AG08396 (cell line): ENCODE data around the gene CSAD.
A peak's percentile ranks its signal among the peaks of the same experiment; 100 is the strongest.

Experiments used
- DNase-seq: peaks from one replicate; pipeline ENCODE4 v3.0.0; 2012; ENCODE audit warnings: low spot score, mixed read lengths

Gene CSAD

DNA sequence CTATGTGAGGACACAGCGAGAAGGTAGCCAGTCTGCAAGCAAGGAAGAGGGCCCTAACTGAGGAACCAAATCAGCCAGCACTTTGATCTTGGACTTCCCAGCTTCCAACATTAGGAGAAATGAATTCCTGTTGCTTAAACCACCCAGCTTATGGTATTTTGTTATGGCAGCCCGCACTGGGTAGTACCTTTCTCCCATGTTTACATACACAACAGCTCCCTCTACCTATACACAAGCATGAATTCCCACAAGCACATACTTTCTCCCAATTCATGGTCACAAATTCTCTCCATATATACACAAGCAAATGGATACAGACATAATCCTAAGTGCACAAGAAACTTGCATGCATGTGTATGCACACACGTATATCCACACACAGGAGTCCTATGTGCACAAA, 19.0 kb upstream of the CSAD start:
- DNase-seq = no peak

DNA sequence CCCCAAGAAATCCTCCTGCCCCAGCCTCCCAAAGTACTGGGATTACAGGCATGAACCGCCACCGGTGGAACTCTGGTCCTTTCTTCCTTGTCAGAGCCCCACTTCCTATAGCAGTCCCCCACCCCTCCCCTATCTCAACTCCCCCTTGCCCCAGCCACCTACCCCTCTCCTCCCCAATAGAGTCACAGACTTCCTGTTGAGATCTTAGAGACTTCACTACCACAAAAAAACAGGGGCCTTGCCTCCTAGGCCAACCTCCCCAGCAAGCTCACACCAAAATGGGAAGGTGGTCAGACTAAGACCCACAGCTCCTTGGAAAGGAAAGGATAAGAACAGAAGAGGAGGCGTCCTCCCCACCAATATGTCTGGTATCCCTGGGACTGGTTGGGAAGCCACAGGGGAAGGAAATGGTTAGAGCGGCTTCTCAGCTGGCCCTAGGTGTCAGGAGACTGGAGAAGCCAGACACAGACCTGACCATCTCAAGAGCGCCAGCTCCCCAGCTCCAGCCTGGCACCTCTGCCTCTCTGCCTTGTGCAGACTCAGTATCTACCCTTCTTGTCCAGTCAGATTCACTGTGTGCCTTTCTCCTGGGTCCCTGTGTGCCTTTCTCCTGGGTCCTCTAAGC, 17.9 kb upstream of the CSAD start:
- DNase-seq = no peak

DNA sequence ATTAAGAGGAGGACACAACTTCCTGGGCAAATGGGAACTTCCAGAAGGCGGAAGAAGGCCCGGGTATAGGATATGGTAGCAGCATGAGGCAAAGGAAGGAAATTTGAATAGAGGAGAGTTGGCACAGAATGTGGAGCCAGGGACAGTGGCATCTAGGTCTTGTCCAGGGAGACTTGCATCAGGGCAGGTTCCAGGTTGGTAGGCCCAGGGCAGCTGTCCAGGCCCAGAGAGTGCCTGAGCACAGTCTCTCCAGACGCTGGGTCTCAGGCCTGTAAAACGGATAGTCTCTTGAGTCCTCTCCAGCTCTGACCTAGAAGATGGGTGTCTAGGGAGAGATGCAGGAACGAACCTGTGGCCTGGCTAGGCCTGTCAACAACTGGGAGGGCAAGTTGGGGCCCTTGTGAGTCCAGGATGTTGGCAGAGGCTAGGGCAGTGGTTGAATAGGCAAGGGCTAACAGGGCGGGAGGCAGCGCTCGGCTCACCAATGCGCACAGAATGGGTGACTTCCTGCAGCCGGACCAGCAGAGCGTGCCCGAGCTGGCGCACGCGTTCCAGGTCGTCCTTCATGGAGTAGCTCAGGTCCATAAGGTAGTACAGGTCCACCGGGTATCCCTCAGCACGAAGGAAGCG, 16.4 kb upstream of the CSAD start:
- no peak for DNase-seq

DNA sequence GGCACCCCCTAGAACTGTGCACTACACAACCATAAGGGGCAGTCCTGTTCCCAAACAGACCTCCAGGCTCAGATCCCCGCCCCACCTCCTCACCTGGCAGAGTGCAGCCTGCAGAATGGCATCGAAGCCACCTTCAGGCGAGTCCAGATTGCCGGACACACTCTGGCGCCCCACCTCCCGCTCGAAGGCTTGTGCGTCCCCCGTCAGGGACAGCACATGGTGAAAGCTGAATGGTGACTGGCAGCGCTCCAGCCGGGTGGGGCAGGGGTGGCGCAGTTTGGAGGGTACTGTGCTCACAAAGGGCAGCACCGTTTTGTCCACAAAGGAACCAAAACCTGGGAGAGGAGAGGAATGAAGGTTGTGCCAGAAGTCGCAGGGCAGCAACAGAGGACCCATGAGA, 15.8 kb upstream of the CSAD start:
- DNase-seq = no peak

DNA sequence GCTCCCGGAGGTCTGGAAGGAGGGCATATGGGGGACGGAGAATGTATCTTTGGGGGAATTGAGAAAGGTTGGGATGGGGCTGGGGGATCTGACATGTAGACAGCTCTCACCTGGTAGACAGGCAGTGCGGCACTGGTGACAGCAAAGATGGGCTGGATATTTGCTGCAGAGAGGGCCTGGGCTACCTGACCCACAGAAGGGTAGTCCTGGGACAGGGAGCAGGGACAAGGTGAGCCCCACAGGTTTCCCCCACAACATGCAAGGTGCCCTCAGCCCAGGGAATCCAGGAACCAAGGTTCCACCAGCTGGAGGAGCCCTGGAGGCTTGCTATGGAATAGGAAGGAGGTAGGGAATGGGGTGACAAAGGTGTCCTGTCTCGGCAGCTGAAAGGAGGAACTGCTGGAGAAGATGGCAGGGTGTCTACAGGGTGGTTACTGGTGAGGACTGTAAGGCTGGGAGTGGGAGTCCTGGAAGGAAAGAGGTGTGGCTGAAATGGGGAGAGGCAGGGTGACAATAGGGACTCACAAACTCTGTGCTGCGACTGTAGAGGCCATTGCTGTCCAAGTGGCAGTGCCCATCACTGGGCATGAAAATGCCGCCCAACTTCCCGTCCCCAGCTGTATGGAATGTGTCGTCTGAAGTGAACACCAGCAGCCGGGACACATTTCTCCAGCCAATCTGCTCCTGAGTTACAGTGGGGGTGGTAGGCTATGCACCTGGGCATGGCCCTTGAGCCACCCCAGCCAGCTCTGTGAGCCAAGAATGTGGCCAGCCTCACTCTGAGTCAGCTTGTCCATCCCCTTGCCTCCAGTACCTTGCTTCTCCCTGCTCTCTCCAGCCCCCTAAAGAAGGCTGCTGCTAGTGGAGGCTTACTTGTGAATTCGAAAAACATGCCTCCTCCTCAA, 15.0 kb upstream of the CSAD start:
- DNase-seq = no peak

DNA sequence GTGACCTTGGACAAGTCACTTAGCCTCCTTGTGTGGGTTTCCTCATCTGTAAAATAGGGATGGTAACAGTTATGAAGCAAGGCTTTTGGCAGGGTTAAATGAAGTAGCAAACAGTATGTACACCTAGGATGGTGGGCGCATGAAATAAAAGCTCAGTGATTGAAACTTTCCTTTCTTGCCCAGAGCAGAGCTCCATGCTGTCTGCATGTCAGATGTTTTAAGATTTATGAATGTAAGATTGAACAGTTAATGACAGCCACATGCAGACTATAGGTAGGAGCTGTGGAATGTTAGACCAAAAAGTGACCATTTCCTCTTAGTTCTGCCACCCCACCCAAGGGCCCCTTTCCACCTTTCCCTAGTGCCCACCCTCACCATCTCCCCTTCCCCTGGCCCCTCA, 14.2 kb upstream of the CSAD start:
- DNase-seq = no peak

DNA sequence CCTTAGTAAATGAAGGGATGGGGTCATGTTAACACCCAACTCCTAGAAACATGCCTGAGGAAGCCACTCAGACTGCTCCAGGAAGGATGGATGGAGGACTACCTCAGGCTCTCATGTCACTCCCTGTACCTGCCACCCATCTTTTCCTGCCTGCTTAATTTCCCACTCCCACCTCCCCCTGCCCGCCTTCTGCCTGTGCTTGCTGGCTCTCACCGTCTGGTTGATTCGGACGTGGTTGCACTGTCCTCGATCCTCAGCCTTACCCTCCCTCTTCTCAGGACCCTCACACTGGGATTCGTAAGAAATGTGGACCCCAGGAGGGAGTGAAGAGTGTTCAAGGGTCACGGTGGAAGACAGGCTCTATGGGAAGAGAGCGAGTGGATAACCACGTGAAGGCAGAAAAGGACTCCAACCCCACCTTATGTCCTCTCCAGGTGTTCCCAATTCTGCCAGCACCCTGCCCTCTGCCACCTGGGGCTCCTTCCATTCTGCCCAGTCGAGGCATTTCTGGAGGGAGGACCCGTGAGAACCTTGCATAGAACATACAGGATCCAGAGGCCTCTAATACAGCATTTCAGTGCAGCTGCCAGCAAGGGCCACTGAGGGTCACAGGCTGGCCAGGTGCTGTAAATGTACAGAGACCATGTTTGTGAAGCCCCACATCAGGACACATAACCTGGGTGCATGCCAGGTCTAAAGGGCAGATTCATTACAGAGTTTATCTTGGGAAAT, 13.4 kb upstream of the CSAD start:
- DNase-seq = no peak

DNA sequence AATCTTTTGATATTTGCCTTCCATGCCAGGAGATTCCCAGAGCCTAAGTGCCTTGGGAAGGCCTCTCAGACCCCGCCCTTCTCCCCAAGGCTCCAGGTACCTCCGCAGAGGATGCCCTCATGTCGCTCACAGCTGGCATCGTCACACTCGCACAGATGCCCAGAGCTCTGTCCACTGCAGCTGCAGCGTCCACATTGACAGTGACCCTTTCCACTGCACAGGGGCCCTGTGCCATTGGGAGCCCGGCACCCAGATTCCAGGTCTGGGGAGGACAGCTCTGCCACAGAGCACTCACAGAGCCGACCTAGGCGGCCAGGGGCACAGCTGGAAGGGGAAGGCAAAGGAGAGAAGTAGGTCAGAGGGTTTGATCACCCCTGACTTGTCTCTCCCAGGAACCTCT, 12.3 kb upstream of the CSAD start:
- DNase-seq = no peak

DNA sequence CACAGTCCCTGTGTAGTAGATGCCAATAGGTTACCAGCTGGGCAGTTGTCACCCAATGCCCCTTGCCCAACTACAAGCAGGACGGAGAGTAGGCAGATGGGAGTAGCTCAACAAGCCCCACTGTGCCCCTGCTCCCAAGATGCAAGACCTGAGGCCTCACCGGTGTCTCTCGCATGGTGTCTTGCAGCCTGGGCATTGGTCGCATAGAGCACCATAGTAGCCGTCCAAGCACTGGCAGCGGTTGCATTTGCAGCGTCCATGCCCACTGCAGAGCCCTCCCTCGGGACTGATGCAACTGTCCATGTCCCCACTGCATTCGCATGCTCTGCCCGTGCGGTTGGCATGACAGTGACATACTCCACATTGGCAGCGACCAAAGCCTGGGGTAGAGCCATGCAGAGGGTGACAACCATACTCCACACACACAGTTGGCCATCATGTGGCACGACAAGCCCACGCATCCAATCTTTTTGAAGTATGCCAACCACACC, 11.9 kb upstream of the CSAD start:
- DNase-seq = no peak

DNA sequence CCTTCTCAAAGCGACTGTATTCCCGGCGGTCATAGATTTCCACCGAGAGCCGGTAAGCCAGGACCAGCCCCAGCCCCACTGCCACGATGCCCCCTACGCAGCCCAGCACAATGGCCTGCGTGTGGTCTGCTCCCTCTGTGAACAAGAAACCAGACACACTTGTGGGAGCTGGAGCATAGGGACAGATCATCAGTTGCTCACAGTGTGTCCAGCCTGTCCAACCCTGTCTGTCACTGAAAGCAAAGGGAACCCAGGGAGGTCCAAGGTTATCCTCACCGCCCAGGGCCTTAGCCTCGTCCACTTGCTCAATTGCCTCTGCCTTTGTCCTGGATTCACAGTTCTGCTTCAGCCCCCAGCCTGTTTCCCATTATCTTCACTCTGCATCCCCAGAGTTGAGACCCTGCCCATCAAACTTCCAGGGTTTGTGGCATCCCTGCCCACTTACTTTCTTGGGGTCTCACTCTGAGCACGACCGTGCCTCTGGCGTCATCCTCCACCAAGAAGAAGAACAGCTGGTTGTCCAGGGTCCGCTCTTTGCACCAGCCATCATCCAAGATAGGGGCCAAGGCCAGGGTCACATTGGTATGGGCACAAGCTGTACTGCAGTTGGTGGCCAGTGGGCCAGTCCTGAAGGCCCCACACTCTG, 11.3 kb upstream of the CSAD start:
- no peak for DNase-seq

DNA sequence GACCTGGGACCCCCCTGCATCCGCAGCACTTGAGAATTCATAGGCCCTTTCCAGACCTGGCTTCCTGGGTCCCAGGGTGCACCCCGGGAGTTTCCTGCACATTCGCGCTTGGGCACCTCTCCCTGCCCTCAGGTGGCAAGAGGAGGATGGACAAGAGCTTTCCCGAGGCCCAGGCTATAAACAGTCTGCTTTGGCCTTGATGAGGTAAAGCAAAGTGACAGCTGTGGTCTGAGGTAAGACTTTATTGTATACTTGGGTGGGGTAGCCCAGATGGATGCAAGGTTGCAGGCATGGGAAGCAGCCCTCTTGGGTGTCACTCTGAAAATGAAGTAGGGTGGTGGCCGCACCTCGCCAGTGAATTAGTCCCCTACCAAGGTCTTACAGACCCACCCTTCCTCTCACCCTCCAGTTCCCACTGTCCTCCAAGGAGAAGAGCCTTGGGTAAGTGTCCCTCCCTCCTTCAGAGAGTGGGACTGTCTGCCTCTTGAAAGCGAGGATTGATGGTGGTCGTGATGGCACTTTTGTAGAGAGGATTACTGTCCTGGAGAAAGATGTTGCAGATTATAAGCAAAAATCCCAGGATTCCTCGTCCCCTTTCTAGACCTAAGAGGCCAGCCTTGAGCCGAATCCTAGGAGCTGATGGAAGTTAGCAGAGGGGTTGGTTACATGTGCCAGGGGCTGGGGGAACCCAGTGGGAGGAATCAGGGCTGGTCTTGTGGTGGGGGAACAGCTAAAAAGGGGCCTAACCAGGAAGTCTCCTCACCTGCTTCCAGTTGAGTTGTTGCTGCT, 10.6 kb upstream of the CSAD start:
- no peak for DNase-seq

DNA sequence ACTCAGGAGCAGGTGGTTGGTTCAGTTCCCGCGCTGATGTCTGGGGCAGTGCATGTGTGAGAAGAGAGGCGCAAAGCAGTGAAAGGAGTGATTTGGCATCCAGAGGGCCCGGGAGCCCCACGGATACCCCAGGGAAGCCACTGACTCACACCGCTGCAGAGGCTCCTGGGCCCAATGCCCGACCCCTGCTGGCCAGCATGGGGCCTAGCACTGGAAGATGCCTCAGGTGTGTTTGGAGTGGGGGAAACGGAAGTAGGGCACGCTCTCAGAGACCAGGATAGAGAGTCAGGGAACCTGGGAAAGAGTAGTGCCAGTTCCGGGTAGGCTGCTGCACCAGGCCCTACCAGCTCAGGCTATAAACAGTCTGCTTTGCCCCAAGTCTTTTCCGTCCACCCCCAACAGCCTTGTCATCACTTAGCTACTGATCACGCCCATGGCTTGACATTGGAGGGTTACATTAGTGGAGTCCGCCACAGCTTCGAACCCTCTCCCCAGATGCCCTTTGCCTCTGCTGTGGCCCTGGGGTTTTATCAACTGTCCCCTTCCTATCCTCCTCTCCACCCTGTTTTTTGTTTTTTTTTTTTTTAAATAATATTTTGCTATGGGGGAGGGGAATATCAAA, 9.5 kb upstream of the CSAD start:
- peak; percentile 78 for DNase-seq

DNA sequence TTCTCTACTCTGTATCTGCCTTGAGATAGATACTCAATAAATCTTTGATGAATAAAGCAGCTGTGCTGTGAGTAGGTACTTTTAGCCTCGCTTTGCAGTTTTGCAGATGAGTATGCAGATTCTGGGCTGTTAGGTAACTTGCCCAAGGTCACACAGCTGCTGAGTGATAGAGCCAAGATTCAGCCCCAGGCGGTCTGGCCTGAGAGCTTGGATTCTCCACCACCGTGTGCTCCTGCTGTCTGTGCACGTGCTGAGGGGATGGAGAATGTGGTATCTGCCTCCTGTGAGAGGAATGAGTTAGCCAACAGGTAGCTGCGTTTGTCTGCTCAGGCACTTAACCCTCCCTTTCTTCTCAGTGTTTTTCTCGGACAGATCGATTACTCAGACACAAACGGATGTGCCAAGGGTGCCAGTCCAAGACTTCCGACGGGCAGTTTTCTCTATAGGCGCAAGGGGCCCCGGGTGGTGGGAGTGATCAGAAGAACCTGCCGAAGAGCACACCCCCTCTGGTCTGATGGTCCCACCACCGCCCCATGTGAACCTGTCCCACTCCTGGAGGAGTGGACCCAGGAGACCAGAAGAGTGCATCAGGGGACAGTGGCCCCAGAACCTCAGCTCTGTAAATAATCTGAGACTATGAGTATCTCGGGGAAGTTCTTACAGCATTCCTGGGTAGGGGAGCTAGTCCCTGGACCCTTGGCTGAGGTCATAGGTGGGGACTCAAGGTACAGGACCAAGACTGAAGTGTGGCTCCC, 6.6 kb upstream of the CSAD start:
- DNase-seq = peak; percentile 1

DNA sequence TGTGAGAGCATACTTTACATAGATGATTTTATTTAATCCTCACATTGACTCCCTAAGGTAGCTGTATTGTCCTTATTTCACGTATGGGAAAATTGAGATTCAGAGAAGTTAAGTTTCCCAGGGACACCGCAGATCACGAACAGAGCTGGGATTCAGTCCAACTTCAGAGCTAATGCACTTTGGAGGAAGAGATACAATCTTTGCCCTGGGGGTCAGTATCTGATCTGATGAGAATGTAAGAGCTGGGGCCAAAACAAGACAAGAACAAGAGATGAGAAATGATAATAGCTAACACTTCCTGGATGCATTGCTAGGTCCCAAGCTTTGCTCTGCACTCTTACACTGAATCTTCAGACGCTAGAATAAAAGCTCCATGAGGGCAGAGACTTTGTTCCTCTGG, 6.0 kb upstream of the CSAD start:
- DNase-seq = no peak

DNA sequence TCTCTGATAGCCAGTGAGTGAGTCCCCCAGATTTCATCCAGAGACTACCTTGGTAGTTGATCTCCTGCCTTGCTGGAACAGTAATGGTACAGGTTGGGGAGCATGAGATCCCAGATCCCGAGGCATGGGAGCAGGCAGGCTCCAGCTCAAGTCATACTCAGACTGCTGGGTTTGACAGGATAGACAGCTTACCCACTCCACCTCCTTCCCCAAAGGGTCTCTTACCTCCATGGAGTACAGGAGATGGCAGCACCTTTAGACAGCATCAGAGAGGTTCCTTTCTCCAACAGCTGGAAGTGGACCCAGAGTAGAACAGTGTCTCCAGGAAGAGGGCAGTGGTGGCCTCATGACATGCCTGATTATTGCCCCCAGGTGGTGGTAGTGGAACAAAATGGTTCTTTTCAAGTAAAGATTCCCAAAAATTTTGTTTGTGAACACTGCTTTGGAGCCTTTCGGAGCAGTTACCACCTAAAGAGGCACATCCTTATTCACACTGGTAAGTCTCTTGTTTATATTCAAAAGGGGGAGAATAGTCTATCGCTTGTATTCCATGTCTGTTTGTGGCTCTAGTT, 4.9 kb upstream of the CSAD start:
- peak; percentile 0 for DNase-seq

DNA sequence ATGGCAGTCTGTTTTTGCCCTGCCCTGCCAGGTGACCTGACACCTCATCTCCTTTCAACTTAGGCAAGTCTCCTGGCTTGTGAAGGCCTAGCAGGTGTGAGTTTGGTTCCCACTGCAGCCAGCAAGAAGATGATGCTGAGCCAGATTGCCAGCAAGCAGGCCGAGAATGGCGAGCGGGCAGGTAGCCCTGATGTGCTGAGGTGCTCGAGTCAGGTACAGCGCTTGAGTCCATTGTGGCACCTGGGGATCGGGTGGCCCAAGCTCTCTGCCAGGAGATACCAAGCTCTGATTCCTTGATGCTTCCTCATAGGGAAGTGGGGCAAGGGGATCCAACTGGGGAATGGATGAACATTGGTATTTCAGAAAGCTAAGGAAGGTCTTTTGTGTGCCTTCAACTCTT, 4.1 kb upstream of the CSAD start:
- peak; percentile 1 for DNase-seq

DNA sequence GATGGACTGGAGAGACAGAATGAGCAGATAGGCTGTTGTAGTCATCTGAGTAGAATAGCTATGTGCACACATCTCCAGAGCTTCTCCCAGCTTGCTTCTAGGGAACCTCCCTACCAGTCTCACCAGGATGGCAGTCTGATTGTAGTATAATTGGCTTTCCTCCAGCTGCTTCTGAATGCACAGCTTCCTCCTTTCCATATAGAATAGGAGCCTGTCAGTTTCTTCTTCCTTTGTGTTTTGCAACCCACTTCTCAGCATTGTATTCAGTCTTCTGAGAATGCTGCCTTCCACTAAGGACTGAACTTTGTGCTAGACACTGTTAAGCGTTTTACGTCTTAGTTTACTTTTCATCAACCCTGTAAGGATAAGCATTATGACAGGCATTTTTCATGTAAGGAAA, 2.2 kb upstream of the CSAD start:
- DNase-seq = peak; percentile 7

DNA sequence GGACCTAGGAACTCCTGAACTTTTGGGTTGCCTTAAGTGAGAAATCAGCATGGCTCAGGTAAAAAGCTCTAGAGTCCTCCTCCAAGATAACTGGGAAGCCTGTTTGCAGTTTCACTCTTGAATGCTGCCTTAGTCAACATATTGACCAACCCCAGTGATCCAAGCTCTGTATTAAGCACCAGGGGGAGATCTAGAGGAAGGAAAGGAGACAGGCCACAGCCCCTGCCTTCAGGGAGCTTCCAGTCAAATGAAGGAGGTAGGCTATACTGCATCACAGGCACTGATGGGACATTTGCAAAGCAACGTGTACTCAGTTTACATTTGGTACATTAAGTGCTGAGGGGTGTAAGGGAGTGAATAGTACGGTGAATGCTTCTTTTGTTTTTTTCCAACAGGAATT, 1.2 kb upstream of the CSAD start:
- peak; percentile 2 for DNase-seq

DNA sequence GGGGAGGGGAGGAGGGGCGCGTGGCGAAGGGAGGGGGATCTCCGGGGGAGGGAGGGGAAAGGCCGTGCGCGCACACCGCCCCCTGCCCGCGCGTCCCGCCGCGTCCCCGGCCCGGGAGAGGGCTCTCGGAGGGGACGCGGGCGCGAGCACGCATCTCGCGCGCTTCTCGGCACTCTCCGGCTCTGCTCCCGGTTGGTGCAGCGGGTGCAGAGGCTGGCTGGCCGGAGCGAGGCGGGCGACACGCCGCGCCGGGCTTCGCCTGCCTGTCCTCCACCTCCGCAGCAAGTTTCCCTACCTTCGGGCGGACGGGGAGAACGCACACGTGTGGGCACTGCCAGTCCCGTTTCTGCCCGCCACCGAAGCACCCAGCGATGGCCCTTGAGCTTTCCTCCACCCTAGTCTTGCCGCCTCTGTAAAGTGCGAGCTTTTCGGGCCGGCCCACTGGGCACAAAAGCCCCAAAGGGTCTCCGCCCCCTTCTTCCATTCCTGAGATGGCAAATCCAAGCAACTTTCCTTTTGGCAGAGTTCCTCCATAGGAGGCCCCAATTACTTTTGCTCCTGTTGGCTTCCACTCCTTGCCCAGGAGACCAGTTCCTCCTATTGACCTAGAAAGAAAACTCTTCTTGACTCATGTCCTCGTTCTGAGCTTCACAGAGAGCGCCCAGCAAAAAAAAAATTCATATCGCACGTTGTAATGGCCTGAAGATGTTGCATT, 363 bp upstream of the CSAD start:
- DNase-seq = peak; percentile 86
